ENCODE measurements around the gene C14orf119.

Gene C14orf119

GRCh38 chr14:23149745-23150144 lies 54.4 kb downstream of the C14orf119 start:
- DNase-seq (ENCODE audit: low read depth), result no peak

All from iris pigment epithelial cell (primary cell).